Trophoblast cell (in vitro differentiated cells and primary cell): Measurements from ENCODE around the gene NUDT5.

Source experiments
- DNase-seq, 2 donors: peaks; one replicate each; pipeline ENCODE4 v3.0.0-alpha.2; 2016
- H2AFZ ChIP-seq: 2 replicates; pipeline ENCODE4 v1.6.1; 2013; ENCODE audit warnings: low read length, moderate library complexity, mild to moderate bottlenecking; ENCODE audit not compliant: insufficient read depth, poor library complexity
- H2AK5ac ChIP-seq: 2 replicates; pipeline ENCODE4 v1.6.1; 2013; ENCODE audit warnings: mild to moderate bottlenecking, low read length
- H2BK120ac ChIP-seq: 2 replicates; pipeline ENCODE4 v1.6.1; 2013; ENCODE audit warnings: low read length, mild to moderate bottlenecking, moderate library complexity; ENCODE audit not compliant: insufficient read depth, poor library complexity
- H2BK12ac ChIP-seq: 2 replicates; pipeline ENCODE4 v1.6.1; 2013; ENCODE audit warnings: mild to moderate bottlenecking, low read length, moderate library complexity
- H2BK5ac ChIP-seq: 2 replicates; pipeline ENCODE4 v1.6.1; 2013; ENCODE audit warnings: low read length, low read depth, moderate library complexity, mild to moderate bottlenecking; ENCODE audit not compliant: poor library complexity
- H3K14ac ChIP-seq: 2 replicates; pipeline ENCODE4 v1.6.1; 2013; ENCODE audit warnings: mild to moderate bottlenecking, low read length
- H3K18ac ChIP-seq: 2 replicates; pipeline ENCODE4 v1.6.1; 2013; ENCODE audit warnings: mild to moderate bottlenecking, low read length
- H3K23ac ChIP-seq: 2 replicates; pipeline ENCODE4 v1.6.1; 2013; ENCODE audit warnings: low read length
- H3K27ac ChIP-seq: 2 replicates; pipeline ENCODE4 v1.5.1; 2013; ENCODE audit warnings: low read depth, mild to moderate bottlenecking, inconsistent platforms, low read length, moderate library complexity
- H3K27me3 ChIP-seq: 2 replicates; pipeline ENCODE4 v1.6.1; 2013; ENCODE audit warnings: inconsistent platforms, mild to moderate bottlenecking, low read length, moderate library complexity; ENCODE audit not compliant: insufficient read depth
- H3K36me3 ChIP-seq, 2 experiments: 1 replicate in 1 of 2; 2 replicates in 1 of 2; pipeline ENCODE4 v1.6.1; 2013; ENCODE audit warnings: low read length in 2 of 2, mild to moderate bottlenecking in 2 of 2, moderate library complexity in 1 of 2; ENCODE audit not compliant: insufficient read depth in 2 of 2, control insufficient read depth in 1 of 2
- H3K4ac ChIP-seq: 2 replicates; pipeline ENCODE4 v1.6.1; 2013; ENCODE audit warnings: low read depth, mild to moderate bottlenecking, low read length, moderate library complexity
- H3K4me1 ChIP-seq, 2 experiments: 1 replicate in 1 of 2; 2 replicates in 1 of 2; pipeline ENCODE4 v1.6.1; 2013; ENCODE audit warnings: low read length in 2 of 2, mild to moderate bottlenecking in 2 of 2, moderate library complexity in 1 of 2; ENCODE audit not compliant: insufficient read depth in 2 of 2, control insufficient read depth in 1 of 2
- H3K4me2 ChIP-seq: 2 replicates; pipeline ENCODE4 v1.6.1; 2013; ENCODE audit warnings: inconsistent platforms, mild to moderate bottlenecking, low read length, moderate library complexity
- H3K4me3 ChIP-seq: 2 replicates; pipeline ENCODE4 v1.5.1; 2013; ENCODE audit warnings: mild to moderate bottlenecking, low read depth, low read length, inconsistent platforms
- H3K79me1 ChIP-seq: one replicate; pipeline ENCODE4 v1.6.1; 2013; ENCODE audit warnings: low read length
- H3K79me2 ChIP-seq: 2 replicates; pipeline ENCODE4 v1.6.1; 2013; ENCODE audit warnings: low read length, mild to moderate bottlenecking; ENCODE audit not compliant: control insufficient read depth, insufficient read depth, poor library complexity
- H3K9ac ChIP-seq: 2 replicates; pipeline ENCODE4 v1.6.1; 2013; ENCODE audit warnings: mild to moderate bottlenecking, low read length
- H3K9me3 ChIP-seq: 2 replicates; pipeline ENCODE4 v1.6.1; 2013; ENCODE audit warnings: low read depth, mild to moderate bottlenecking, control low read depth, inconsistent platforms, low read length; ENCODE audit not compliant: insufficient read depth
- H4K12ac ChIP-seq: 2 replicates; pipeline ENCODE4 v1.6.1; 2013; ENCODE audit warnings: low read depth, mild to moderate bottlenecking, low read length, moderate library complexity
- H4K8ac ChIP-seq: 2 replicates; pipeline ENCODE4 v1.6.1; 2013; ENCODE audit warnings: low read depth, mild to moderate bottlenecking, low read length, moderate library complexity
- H4K91ac ChIP-seq: one replicate; pipeline ENCODE4 v1.6.1; 2013; ENCODE audit warnings: low read depth, mild to moderate bottlenecking, low read length, moderate library complexity
- WGBS: extraction: QIAGEN DNeasy Blood & Tissue Kit; methylation state at CpG from one replicate; pipeline ENCODE4 v1.1.7; 2013; ENCODE audit warnings: missing lambda C conversion rate; ENCODE audit not compliant: insufficient read length, insufficient coverage; ENCODE audit errors: extremely low coverage; 5-methylcytosine and 5-hydroxymethylcytosine counted together

The NUDT5 gene

GRCh38 chr10:12196531-12197211, 980 bp upstream of the NUDT5 start:
- Histone ChIP-seq H2AFZ (peak overlapping the region; percentile 57), H2BK120ac (peak overlapping the region; percentile 26), H3K9me3 (no peaks in the 10 kb centered on the region), H3K4me2 (peak overlapping the region; percentile 94), H3K4me1 (no peaks in the 10 kb centered on the region), H3K36me3 (peaks cover 3 to 8% of the 10 kb centered on the region in 2 experiments), H3K27me3 (no peaks in the 10 kb centered on the region), H3K14ac (peak overlapping the region; percentile 83), H2BK5ac (no peak overlapping the region), H3K23ac (no peak overlapping the region), H3K9ac (peak overlapping the region; percentile 54), H2AK5ac (no peak overlapping the region), H4K8ac (peak overlapping the region; percentile 75), H3K4ac (peak overlapping the region; percentile 81), H2BK12ac (no peak overlapping the region), H3K4me3 (peak overlapping the region; percentile 99), H4K91ac (peak overlapping the region; percentile 0), H3K27ac (peak overlapping the region; percentile 51), H3K18ac (no peak overlapping the region), H3K79me2 (peaks cover 8% of the 10 kb centered on the region), H4K12ac (peak overlapping the region; percentile 26), H3K79me1 (peaks cover 9% of the 10 kb centered on the region)
- WGBS: no CpG with 5 or more reads among the region's 15 CpGs
- DNase-seq: no peak

DNA sequence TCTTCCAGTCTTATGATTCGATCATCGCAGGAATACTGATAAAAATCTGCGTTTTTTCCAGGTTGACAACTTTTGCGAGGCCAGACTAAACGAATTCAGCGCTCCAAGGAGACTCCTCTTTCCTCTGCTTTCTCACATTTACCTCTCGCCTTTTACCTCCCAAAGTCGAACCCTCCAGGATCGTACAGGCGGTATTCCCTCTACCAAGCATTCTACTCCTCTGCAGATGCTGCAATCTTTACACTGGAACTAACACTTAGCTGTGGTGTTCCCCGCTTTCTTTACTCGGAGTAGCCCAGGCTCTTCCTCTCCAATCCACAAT, 449 bp downstream of the NUDT5 start:
- Histone ChIP-seq H3K18ac (no peak overlapping the region), H3K9ac (peak overlapping the region; percentile 96), H2AK5ac (no peak overlapping the region), H3K27ac (peak overlapping the region; percentile 69), H3K4me1 (peaks cover 0 to 2% of the 10 kb centered on the region in 2 experiments), H4K12ac (peak overlapping the region; percentile 66), H2AFZ (peak overlapping the region; percentile 19), H2BK12ac (no peak overlapping the region), H2BK120ac (no peak overlapping the region), H3K36me3 (peaks cover 0 to 1% of the 10 kb centered on the region in 2 experiments), H4K8ac (peak overlapping the region; percentile 85), H3K9me3 (no peaks in the 10 kb centered on the region), H3K79me1 (peaks cover 9% of the 10 kb centered on the region), H3K4me2 (peak overlapping the region; percentile 94), H3K79me2 (peaks cover 8% of the 10 kb centered on the region), H3K27me3 (no peaks in the 10 kb centered on the region), H3K4me3 (peak overlapping the region; percentile 99), H3K23ac (no peak overlapping the region), H3K4ac (peak overlapping the region; percentile 7), H4K91ac (no peak overlapping the region), H3K14ac (peak overlapping the region; percentile 30), H2BK5ac (no peak overlapping the region)
- no CpG with 5 or more reads among the region's 12 CpGs for WGBS
- peak in 1 of 2 donors; percentile 21 for DNase-seq

DNA sequence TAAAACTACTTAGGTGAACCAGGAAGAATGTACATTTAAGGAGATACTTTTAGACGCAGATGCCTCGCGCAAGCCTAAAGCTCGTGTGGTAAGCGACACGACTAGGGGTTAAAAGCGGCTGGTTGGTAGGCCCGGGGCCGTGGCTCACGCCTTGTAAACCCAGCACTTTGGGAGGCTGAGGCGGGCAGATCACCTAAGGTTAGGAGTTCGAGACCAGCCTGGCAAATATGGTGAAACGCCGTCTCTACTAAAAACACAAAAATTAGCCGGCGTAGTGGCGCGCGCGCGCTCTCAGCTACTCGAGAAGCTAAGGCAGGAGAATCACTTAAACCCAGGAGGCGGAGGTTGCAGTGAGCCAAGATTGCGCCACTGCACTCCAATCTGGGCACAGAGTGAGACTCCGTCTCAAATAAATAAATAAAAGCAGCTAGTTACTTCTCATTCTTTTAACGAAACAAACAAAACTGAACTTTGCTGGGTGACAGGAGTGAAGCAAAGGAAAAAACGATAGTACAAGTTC, 879 bp downstream of the NUDT5 start:
- no peak overlapping the region for H2AK5ac ChIP-seq

GRCh38 chr10:12193193-12193592, 2.5 kb downstream of the NUDT5 start:
- Histone ChIP-seq H2AFZ (no peak overlapping the region), H3K4me3 (no peak overlapping the region), H3K79me1 (peaks cover 9% of the 10 kb centered on the region), H3K9me3 (no peaks in the 10 kb centered on the region), H3K4me2 (no peak overlapping the region), H2BK12ac (no peak overlapping the region), H3K4ac (no peak overlapping the region), H3K79me2 (peaks cover 8% of the 10 kb centered on the region), H3K36me3 (peaks cover 1 to 2% of the 10 kb centered on the region in 2 experiments), H4K8ac (no peak overlapping the region), H4K12ac (no peak overlapping the region), H3K23ac (no peak overlapping the region), H3K27me3 (no peaks in the 10 kb centered on the region), H2BK5ac (no peak overlapping the region), H2BK120ac (no peak overlapping the region), H3K27ac (no peak overlapping the region), H3K18ac (no peak overlapping the region), H4K91ac (no peak overlapping the region), H2AK5ac (no peak overlapping the region), H3K9ac (no peak overlapping the region), H3K14ac (no peak overlapping the region), H3K4me1 (peaks cover 0 to 2% of the 10 kb centered on the region in 2 experiments)
- DNase-seq: peak in 1 of 2 donors; percentile 56
- no CpG with 5 or more reads among the region's 5 CpGs for WGBS

More for the DNA sequence above, 879 bp downstream of the NUDT5 start:
- Histone ChIP-seq H3K4me3 (peak overlapping the region; percentile 60), H3K79me2 (peaks cover 8% of the 10 kb centered on the region), H3K4me1 (peaks cover 0 to 2% of the 10 kb centered on the region in 2 experiments), H3K9me3 (no peaks in the 10 kb centered on the region), H2AFZ (no peak overlapping the region), H3K9ac (peak overlapping the region; percentile 10), H2BK12ac (no peak overlapping the region), H3K36me3 (peaks cover 0 to 1% of the 10 kb centered on the region in 2 experiments), H3K27me3 (no peaks in the 10 kb centered on the region), H2BK120ac (no peak overlapping the region), H3K23ac (no peak overlapping the region), H3K79me1 (peaks cover 9% of the 10 kb centered on the region), H4K12ac (no peak overlapping the region), H2BK5ac (no peak overlapping the region), H3K18ac (no peak overlapping the region), H4K91ac (no peak overlapping the region), H3K4me2 (peak overlapping the region; percentile 94), H4K8ac (peak overlapping the region; percentile 87), H3K14ac (no peak overlapping the region), H3K27ac (no peak overlapping the region), H3K4ac (peak overlapping the region; percentile 43)
- WGBS: no CpG with 5 or more reads among the region's 27 CpGs
- DNase-seq: peak; percentile 25 to 57
